Esophagus squamous epithelium (tissue), 5 donors: ENCODE data around the gene SETBP1. TPM values are rescaled to one million over a fixed set of nuclear protein-coding genes. Genes with fewer than 3 reads are reported as not detected.

Source experiments
- DNase-seq: peaks from one replicate; lab custom pipeline; 2025; lab: John Stamatoyannopoulos, UW
- H3K27ac ChIP-seq, 4 donors: fragments of 200-600 bp; sonication (generic); one replicate each; pipeline ENCODE4 v1.5.1; 2016 to 2019; ENCODE audit warnings: mild to moderate bottlenecking in 1 of 4
- H3K27me3 ChIP-seq, 4 donors: fragments of 200-600 bp; sonication (generic); 1 replicate in 3 of 4; 2 replicates in 1 of 4; pipeline versions ENCODE4 v1.5.1 to v1.6.0; 2017 to 2021; ENCODE audit warnings: antibody characterized with exemption in 1 of 4
- H3K36me3 ChIP-seq, 3 donors: fragments of 200-600 bp; sonication (generic); one replicate each; pipeline ENCODE4 v1.5.1; 2016 to 2019
- H3K4me1 ChIP-seq, 3 donors: fragments of 200-600 bp; sonication (generic); one replicate each; pipeline ENCODE4 v1.5.1; 2017 to 2019
- H3K4me3 ChIP-seq, 4 donors: fragments of 200-600 bp; sonication (generic); 1 replicate in 3 of 4; 2 replicates in 1 of 4; pipeline ENCODE4 v1.5.1; 2016 to 2019; ENCODE audit warnings: mild to moderate bottlenecking in 2 of 4, moderate library complexity in 1 of 4
- H3K9me3 ChIP-seq, 3 donors: fragments of 200-600 bp; sonication (generic); one replicate each; pipeline ENCODE4 v1.5.1; 2016 to 2019
- CTCF ChIP-seq, 6 experiments: fragments of 450-650 bp in 4 of 6; fragments of 200-600 bp in 2 of 6; sonication (generic) in 2 of 6; IDR thresholded peaks; one replicate each; pipeline ENCODE4 v1.5.1; 2016 to 2019; ENCODE audit warnings: antibody characterized with exemption in 6 of 6, mild to moderate bottlenecking in 4 of 6, moderate library complexity in 4 of 6
- POLR2A ChIP-seq, 4 donors: fragments of 450-650 bp; IDR thresholded peaks; one replicate each; pipeline ENCODE4 v1.6.1; 2017; ENCODE audit warnings: antibody characterized with exemption in 4 of 4, mild to moderate bottlenecking in 4 of 4, moderate library complexity in 3 of 4
- WGBS, 2 donors: methylation state at CpG; one replicate each; pipeline ENCODE4 v1.1.5; 2018; 5-methylcytosine and 5-hydroxymethylcytosine counted together
- intact Hi-C: fragments of 100-400 bp; cut with DNase I; formaldehyde crosslinking; loops from one replicate; pipeline ENCODE4 v1.15.0; 2022
- total RNA-seq, 4 donors: library from RNA; depleted of rRNA; stranded (reverse); fragments of >200 nt; gene quantifications; one replicate each; pipeline ENCODE4 v1.1.0, GENCODE V29; 2016
- donor health status: DM: yes; HTN: yes; CAD: no.

Gene SETBP1
- total RNA-seq, 4 donors from 2014 or later = 2.6 to 18.5 (median 6.4) TPM

GRCh38 chr18:44909191-44909719, 228.6 kb downstream of the SETBP1 start:
- no peak for DNase-seq
- intact Hi-C loops = no loop called here
- WGBS, 2 donors = 23 to 32% methylated on average over 5 of the region's 5 CpGs
- TF ChIP-seq POLR2A (IDR thresholded peaks at IDR 0.05) = no peak
- TF ChIP-seq CTCF (IDR thresholded peaks at IDR 0.05) = no peak
- Histone ChIP-seq H3K27ac (no peak overlapping the region), H3K27me3 (no peaks in the 10 kb centered on the region), H3K36me3 (no peaks in the 10 kb centered on the region), H3K9me3 (no peaks in the 10 kb centered on the region), H3K4me1 (peaks cover 0 to 25% (median 9%) of the 10 kb centered on the region in 3 donors), H3K4me3 (no peak overlapping the region)

GRCh38 chr18:44911260-44911659, 230.6 kb downstream of the SETBP1 start:
- 94% methylated on average over 4 of the region's 4 CpGs for WGBS, 2 donors
- H3K27me3 ChIP-seq = no peaks in the 10 kb centered on the region
- H3K4me1 ChIP-seq = peaks cover 0 to 38% (median 24%) of the 10 kb centered on the region in 3 donors
- no peak for DNase-seq
- TF ChIP-seq CTCF (IDR thresholded peaks at IDR 0.05) (no peak), POLR2A (IDR thresholded peaks at IDR 0.05) (no peak)
- no peaks in the 10 kb centered on the region for H3K36me3 ChIP-seq
- H3K27ac ChIP-seq = no peak overlapping the region
- H3K9me3 ChIP-seq = no peaks in the 10 kb centered on the region
- no peak overlapping the region for H3K4me3 ChIP-seq
- intact Hi-C loops = no loop called here

- Histone ChIP-seq H3K36me3 (no peaks in the 10 kb centered on the region), H3K27me3 (no peaks in the 10 kb centered on the region), H3K4me3 (no peak overlapping the region), H3K27ac (no peak overlapping the region), H3K4me1 (peaks cover 0 to 42% (median 25%) of the 10 kb centered on the region in 3 donors), H3K9me3 (no peaks in the 10 kb centered on the region)
- no peak for DNase-seq
- 70 to 88% methylated on average over 3 of the region's 3 CpGs for WGBS, 2 donors
- intact Hi-C loops = no loop called here
- no peak for TF ChIP-seq POLR2A (IDR thresholded peaks at IDR 0.05)
- TF ChIP-seq CTCF (IDR thresholded peaks at IDR 0.05) = no peak
Measured at GRCh38 chr18:44911773-44912172, 231.1 kb downstream of the SETBP1 start.

- Histone ChIP-seq H3K27ac (no peak overlapping the region), H3K27me3 (no peaks in the 10 kb centered on the region), H3K9me3 (no peaks in the 10 kb centered on the region), H3K36me3 (no peaks in the 10 kb centered on the region), H3K4me3 (no peak overlapping the region), H3K4me1 (peaks cover 0 to 54% (median 36%) of the 10 kb centered on the region in 3 donors)
- DNase-seq = no peak
- WGBS, 2 donors = 51 to 57% methylated on average over 5 to 6 of the region's 6 CpGs
- intact Hi-C loops = no loop called here
- TF ChIP-seq CTCF (IDR thresholded peaks at IDR 0.05) = no peak
- TF ChIP-seq POLR2A (IDR thresholded peaks at IDR 0.05) = no peak
Measured at GRCh38 chr18:44912740-44913478, 232.2 kb downstream of the SETBP1 start.

- no peak for TF ChIP-seq POLR2A (IDR thresholded peaks at IDR 0.05)
- no peak for TF ChIP-seq CTCF (IDR thresholded peaks at IDR 0.05)
- H3K4me3 ChIP-seq = no peak overlapping the region
- no peak for DNase-seq
- H3K27ac ChIP-seq = no peak overlapping the region
- 61 to 65% methylated on average over 5 of the region's 5 CpGs for WGBS, 2 donors
- peaks cover 0 to 55% (median 39%) of the 10 kb centered on the region in 3 donors for H3K4me1 ChIP-seq
- H3K9me3 ChIP-seq = no peaks in the 10 kb centered on the region
- intact Hi-C loops = no loop called here
- H3K36me3 ChIP-seq = no peaks in the 10 kb centered on the region
- no peaks in the 10 kb centered on the region for H3K27me3 ChIP-seq
Measured at GRCh38 chr18:44914028-44914427, 233.3 kb downstream of the SETBP1 start.
